Neural cell (in vitro differentiated cells): Measurements from ENCODE around the gene ADPRHL1. TPM values are rescaled to one million over a fixed set of nuclear protein-coding genes. Genes with fewer than 3 reads are reported as not detected.

ENCODE experiments used
- H2AFZ ChIP-seq: fragments of 200-600, 300-800 bp; sonication (generic), shearing (Covaris generic); 2 replicates; pipeline ENCODE4 v1.6.0; 2014; ENCODE audit warnings: low read depth, mild to moderate bottlenecking, antibody characterized with exemption, low read length, moderate library complexity
- H3F3A ChIP-seq: fragments of 200-600 bp; shearing (Covaris generic); 2 replicates; pipeline ENCODE4 v1.6.1; 2016; ENCODE audit warnings: mild to moderate bottlenecking, moderate library complexity, mixed read lengths, antibody characterized with exemption, low read length; ENCODE audit not compliant: insufficient read depth, poor library complexity, severe bottlenecking
- H3K27ac ChIP-seq: fragments of 200-600, 300-800 bp; sonication (generic), shearing (Covaris generic); 2 replicates; pipeline ENCODE4 v1.5.1; 2014; ENCODE audit warnings: mild to moderate bottlenecking, low read length, moderate library complexity
- H3K27me3 ChIP-seq: fragments of 300-800, 200-600 bp; sonication (generic), shearing (Covaris generic); 2 replicates; pipeline ENCODE4 v1.6.0; 2014; ENCODE audit warnings: mild to moderate bottlenecking, low read depth, low read length, moderate library complexity; ENCODE audit not compliant: insufficient read depth
- H3K36me3 ChIP-seq: fragments of 300-800, 200-600 bp; sonication (generic), shearing (Covaris generic); 2 replicates; pipeline ENCODE4 v1.5.1; 2014; ENCODE audit warnings: mild to moderate bottlenecking, antibody characterized with exemption, low read length, moderate library complexity; ENCODE audit not compliant: insufficient read depth
- H3K4me2 ChIP-seq: fragments of 300-800, 200-600 bp; sonication (generic), shearing (Covaris generic); 2 replicates; pipeline ENCODE4 v1.6.0; 2014; ENCODE audit warnings: mild to moderate bottlenecking, low read length
- H3K4me3 ChIP-seq: fragments of 300-800, 200-600 bp; sonication (generic), shearing (Covaris generic); 2 replicates; pipeline ENCODE4 v1.5.1; 2014; ENCODE audit warnings: mild to moderate bottlenecking, low read length, moderate library complexity
- H3K79me2 ChIP-seq: fragments of 200-600 bp; shearing (Covaris generic); replicated peaks from 2 replicates; pipeline ENCODE4 v1.6.0; 2014; ENCODE audit warnings: mild to moderate bottlenecking, low read length, moderate library complexity; ENCODE audit not compliant: insufficient read depth
- H3K9ac ChIP-seq: fragments of 300-800, 200-600 bp; sonication (generic), shearing (Covaris generic); 2 replicates; pipeline ENCODE4 v1.6.1; 2016; ENCODE audit warnings: mild to moderate bottlenecking, low read length, mixed read lengths
- H3K9me2 ChIP-seq: fragments of 200-600 bp; shearing (Covaris generic); 2 replicates; pipeline ENCODE4 v1.6.1; 2016; ENCODE audit warnings: mild to moderate bottlenecking, low read length, mixed read lengths; ENCODE audit not compliant: insufficient read depth
- H3K9me3 ChIP-seq: fragments of 200-600, 300-800 bp; sonication (generic), shearing (Covaris generic); 2 replicates; pipeline ENCODE4 v1.6.1; 2016; ENCODE audit warnings: mild to moderate bottlenecking, mixed run types, low read length, moderate library complexity, mixed read lengths
- H4K20me1 ChIP-seq: fragments of 200-600 bp; shearing (Covaris generic); 2 replicates; pipeline ENCODE4 v1.6.1; 2016; ENCODE audit warnings: mild to moderate bottlenecking, mixed run types; ENCODE audit not compliant: insufficient read depth
- EP300 ChIP-seq: fragments of 450-650 bp; conservative IDR thresholded peaks from 2 replicates; pipeline ENCODE4 v1.6.1; 2014; ENCODE audit warnings: antibody characterized with exemption, mild to moderate bottlenecking, moderate library complexity; ENCODE audit not compliant: poor library complexity, severe bottlenecking
- EZH2 ChIP-seq: fragments of 200-600, 300-800 bp; shearing (Covaris generic), sonication (generic); IDR thresholded peaks from 2 replicates; pipeline ENCODE4 v1.6.1; 2014; ENCODE audit warnings: antibody characterized with exemption, low read length, borderline replicate concordance, mild to moderate bottlenecking; ENCODE audit not compliant: insufficient read depth, poor library complexity, severe bottlenecking
- MXI1 ChIP-seq: fragments of 450-650 bp; conservative IDR thresholded peaks from 2 replicates; pipeline ENCODE4 v1.6.1; 2014; ENCODE audit warnings: antibody characterized with exemption, mild to moderate bottlenecking; ENCODE audit not compliant: poor library complexity, severe bottlenecking
- POLR2AphosphoS5 ChIP-seq: IDR thresholded peaks from 2 replicates; pipeline ENCODE4 v1.6.1; 2012
- RAD21 ChIP-seq: fragments of 450-650 bp; conservative IDR thresholded peaks from 2 replicates; pipeline ENCODE4 v1.6.1; 2014; ENCODE audit warnings: antibody characterized with exemption, mild to moderate bottlenecking, moderate library complexity
- REST ChIP-seq: IDR thresholded peaks from 2 replicates; pipeline ENCODE4 v1.6.1; 2012; ENCODE audit warnings: borderline replicate concordance
- SMC3 ChIP-seq: fragments of 450-650 bp; conservative IDR thresholded peaks from 2 replicates; pipeline ENCODE4 v1.6.1; 2014; ENCODE audit warnings: antibody characterized with exemption, mild to moderate bottlenecking, moderate library complexity; ENCODE audit not compliant: poor library complexity
- TAF1 ChIP-seq: IDR thresholded peaks from 2 replicates; pipeline ENCODE4 v1.6.1; 2012; ENCODE audit warnings: low read depth
- polyA plus RNA-seq: library from polyadenylated mRNA; depleted of rRNA; stranded (reverse); fragments of >200 nt; gene quantifications from 2 replicates; pipeline ENCODE4 v1.2.3, GENCODE V29; 2014
- small RNA-seq, 3 experiments: library from RNA; depleted of rRNA; stranded (forward); fragments of <200 nt; gene quantifications; one replicate each; pipeline ENCODE3, GENCODE V24; 2012

The ADPRHL1 gene
- polyA plus RNA-seq, 1 donor from 2014 or later, result 1.1 TPM

- Histone ChIP-seq H3K4me3 (no peak overlapping the region), H3K79me2 (no peaks in the 10 kb centered on the region), H3K27me3 (no peaks in the 10 kb centered on the region), H3K9ac (no peak overlapping the region), H2AFZ (no peak overlapping the region), H3K36me3 (no peaks in the 10 kb centered on the region), H3F3A (no peaks in the 10 kb centered on the region), H3K4me2 (no peak overlapping the region), H3K27ac (no peak overlapping the region), H3K9me2 (no peaks in the 10 kb centered on the region), H4K20me1 (no peaks in the 10 kb centered on the region), H3K9me3 (no peaks in the 10 kb centered on the region)
- TF ChIP-seq POLR2AphosphoS5, result no peak
- TF ChIP-seq EZH2, result no peak
- TF ChIP-seq MXI1, result no peak
- no peak for TF ChIP-seq REST
- TF ChIP-seq TAF1, result no peak
- TF ChIP-seq SMC3, result no peak
- TF ChIP-seq RAD21, result no peak
- no peak for TF ChIP-seq EP300
Measured at GRCh38 chr13:113350065-113350937, 103.0 kb downstream of the ADPRHL1 start.

Small RNAs within 50 kb of the gene (small RNA-seq; reads per million reads assigned to genes)
- gene RNU1-16P, result 0.13 to 2.2 (median 0.16) reads per million in 3 experiments

Other genes starting within 250 kb of the ADPRHL1 start
- gene PCID2, start 244.8 kb downstream of the ADPRHL1 start, polyA plus RNA-seq, result 81.3 and 102 TPM in 2 replicates
- 69.9 and 85.1 TPM in 2 replicates for gene CUL4A, start 243.9 kb downstream of the ADPRHL1 start, polyA plus RNA-seq
- 56.7 and 69.7 TPM in 2 replicates for gene LAMP1, start 156.2 kb downstream of the ADPRHL1 start, polyA plus RNA-seq
- 1.8 TPM in 1 of 2 replicates, not detected in the other for gene GRTP1, start 89.4 kb downstream of the ADPRHL1 start, polyA plus RNA-seq
- 44.1 and 55.9 TPM in 2 replicates for gene DCUN1D2, start 37.2 kb upstream of the ADPRHL1 start, polyA plus RNA-seq
- gene TFDP1, start 131.3 kb upstream of the ADPRHL1 start, polyA plus RNA-seq, result 81.2 and 81.4 TPM in 2 replicates
- 0.52 TPM in 1 of 2 replicates, not detected in the other for gene ATP4B, start 204.7 kb upstream of the ADPRHL1 start, polyA plus RNA-seq
- gene GRK1, start 213.7 kb upstream of the ADPRHL1 start, polyA plus RNA-seq, result 0.06 and 0.10 TPM in 2 replicates